ENCODE results near the gene DCC. TPM values are rescaled to one million over a fixed set of nuclear protein-coding genes. Genes with fewer than 3 reads are reported as not detected.

The DCC gene
- total RNA-seq, 1 experiment from 2014 or later = 1.0 TPM

GRCh38 chr18:52700116-52700515, 360.1 kb downstream of the DCC start:
- DNase-seq (ENCODE audit: low spot score) = no peak

GRCh38 chr18:52700816-52701215, 360.8 kb downstream of the DCC start:
- DNase-seq (ENCODE audit: low spot score) = no peak

DNA sequence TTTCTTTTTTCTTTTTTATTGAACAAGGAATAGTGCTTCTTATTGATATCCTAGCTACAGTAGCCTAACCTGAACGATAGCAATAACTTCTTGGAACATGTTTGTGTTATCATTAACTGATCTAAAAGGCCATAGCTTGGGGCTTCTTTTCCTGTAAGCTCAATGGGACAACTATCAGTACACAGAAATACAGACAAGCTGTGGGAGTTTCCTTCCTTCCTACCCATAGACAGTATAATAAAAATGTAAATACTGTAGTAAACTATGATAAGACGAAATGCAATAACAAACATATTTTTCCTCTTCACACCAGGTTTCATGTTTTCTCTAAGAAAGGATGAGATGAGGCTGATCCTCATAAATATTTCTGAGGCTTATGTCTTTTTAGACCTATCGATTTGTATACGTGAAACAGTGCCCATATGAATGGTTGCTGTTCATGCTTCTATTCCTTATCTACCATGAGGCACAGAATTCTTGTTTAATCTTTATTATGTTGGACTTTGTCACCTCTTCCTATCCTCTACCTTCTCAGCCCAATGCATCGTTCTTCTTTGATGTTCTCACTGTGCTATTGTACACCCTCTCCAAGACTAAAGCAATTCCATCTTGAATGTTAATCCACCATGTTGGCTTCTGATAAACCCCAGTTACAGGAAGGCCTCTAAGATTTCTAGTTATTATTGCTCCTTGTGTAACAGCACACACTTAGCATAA, 361.4 kb downstream of the DCC start:
- no peak for DNase-seq (ENCODE audit: low spot score)

DNA sequence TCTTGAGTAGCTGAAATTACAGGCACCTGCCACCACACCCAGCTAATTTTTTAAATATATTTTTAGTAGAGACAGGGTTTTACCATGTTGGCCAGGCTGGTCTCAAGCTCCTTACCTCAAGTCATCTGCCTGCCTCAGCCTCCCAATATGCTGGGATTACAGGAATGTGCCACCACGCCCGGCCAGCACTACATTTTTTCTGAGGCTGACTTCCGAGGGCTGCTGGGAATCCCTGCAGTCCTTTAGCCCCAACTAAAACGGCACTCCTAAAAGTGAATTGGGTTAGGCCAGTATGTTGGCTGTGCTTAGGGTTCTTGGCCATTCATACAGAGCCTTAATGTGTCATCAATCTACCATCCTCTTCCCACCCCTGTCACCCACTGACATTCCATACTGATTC, 375.4 kb downstream of the DCC start:
- no peak for DNase-seq (ENCODE audit: low spot score)

DNA sequence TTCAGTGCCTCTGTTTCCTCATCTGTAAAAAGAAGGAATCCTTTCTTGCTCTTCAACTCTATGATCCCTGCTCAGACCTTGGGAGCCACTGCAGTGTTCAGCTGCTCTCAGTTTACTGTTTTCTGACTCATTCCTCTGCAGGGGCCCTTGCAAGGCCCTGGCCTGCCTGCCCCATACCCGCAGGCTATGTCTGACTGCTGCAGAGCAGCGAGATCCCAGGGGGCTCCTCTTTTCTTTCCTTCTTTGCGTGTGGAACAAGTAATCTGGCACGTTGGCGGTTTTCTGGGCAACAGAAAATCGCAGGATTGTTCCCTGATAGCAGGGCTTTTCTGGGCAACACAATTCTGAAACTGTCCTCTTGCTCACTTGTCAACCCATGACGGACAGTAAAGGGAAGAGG, 376.0 kb downstream of the DCC start:
- no peak for DNase-seq (ENCODE audit: low spot score)

DNA sequence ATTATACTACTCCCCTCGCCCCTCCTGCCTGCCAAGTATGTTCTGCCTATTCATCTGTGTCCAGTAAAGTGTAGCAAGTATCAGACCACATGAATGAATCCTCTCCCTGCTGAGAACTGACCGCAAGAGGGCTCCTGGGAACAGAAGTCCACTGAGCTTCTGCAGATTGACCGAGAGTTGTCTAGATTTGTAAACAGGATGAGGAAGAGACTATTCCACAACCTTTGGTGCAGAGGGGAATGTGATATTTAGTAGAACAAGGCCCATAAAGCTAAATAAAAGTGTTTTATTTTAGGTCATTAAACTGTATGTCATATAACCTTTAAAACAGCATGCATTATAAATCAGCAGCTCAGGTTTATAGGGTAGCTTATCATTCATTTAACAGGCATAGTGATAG, 377.0 kb downstream of the DCC start:
- DNase-seq (ENCODE audit: low spot score) = peak; percentile 56

DNA sequence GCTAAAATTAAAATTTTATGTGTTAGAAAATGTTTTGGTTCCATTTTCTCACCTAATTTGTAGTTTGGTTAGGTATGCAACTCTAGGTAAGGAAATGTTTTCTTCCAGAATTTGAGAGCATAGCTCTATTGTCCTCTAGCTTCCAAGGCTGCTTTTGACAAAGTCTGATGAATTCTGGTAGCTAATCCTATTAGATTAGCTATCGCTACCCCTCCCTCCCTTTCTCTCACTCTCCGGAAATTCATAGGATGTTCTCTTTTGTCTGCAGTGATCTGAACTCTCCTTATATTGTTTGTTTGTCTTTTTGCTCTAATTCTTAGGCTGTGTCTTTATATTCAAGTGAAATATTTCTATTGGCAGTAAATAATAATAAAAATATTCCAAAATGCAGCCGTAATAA, 382.9 kb downstream of the DCC start:
- DNase-seq (ENCODE audit: low spot score) = no peak

- peak; percentile 8 for DNase-seq (ENCODE audit: low spot score)
Observed at GRCh38 chr18:52723550-52723970, 383.6 kb downstream of the DCC start.

GRCh38 chr18:52730972-52731619, 391.1 kb downstream of the DCC start:
- DNase-seq (ENCODE audit: low spot score) = no peak

DNA sequence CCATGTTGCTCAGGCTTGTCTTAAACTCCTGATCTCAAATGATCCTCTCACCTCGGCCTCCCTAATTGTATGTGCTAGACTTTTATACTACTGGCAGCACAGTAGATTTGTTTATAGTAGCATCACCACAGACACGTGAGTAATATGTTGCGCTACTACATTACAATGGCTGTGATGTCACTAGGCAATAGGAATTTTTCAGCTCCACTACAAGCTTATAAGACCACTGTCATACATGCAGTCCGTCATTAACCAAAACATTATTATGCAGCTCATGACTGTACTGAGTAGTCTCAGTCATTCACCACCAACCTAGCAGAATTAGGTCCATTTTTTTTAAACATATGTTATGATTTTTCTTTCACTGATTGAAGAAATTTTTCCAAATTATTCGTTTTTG, 398.9 kb downstream of the DCC start:
- DNase-seq (ENCODE audit: low spot score) = peak; percentile 8

DNA sequence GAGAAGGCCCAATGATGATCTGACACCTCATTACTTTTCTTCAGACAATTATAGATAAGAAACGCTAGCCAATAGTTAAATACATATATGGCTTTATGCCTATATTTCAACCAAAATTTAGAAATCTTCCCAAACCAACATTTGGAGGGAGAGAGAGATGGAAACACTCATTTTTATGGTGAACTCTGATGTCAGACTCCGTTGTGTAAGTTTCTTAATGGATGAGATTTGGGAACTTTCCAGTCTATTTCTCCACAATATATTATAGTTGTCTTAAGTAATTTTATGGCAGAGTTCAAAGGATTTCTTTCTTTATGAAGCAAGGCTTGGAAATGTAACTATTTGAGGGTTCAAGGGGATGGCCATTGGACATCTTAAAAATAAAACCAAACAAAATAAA, 407.0 kb downstream of the DCC start:
- DNase-seq (ENCODE audit: low spot score) = no peak

- no peak for DNase-seq (ENCODE audit: low spot score)
Observed at GRCh38 chr18:52747869-52748268, 407.9 kb downstream of the DCC start.

DNA sequence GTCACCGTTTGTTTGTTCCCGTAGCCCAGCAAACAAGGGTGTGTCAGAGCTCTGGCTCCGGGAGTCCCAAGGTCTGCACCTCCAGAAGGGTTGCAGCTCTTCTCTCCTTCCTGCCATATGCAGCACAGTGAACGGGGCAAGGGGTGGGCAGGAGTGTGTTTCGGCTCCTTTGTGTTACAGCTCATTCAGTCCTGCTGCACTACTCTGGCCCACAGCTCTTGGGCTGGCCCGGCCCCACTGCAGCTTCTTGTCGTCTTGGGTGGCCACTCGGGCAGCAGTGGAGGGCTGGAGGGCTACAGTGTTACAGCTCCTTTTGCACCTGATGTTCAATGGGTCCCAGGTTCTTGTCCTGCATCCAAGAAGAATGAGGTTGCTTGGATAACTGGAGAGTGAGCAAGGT, 408.3 kb downstream of the DCC start:
- no peak for DNase-seq (ENCODE audit: low spot score)

- no peak for DNase-seq (ENCODE audit: low spot score)
Observed at GRCh38 chr18:52749542-52749941, 409.5 kb downstream of the DCC start.

DNA sequence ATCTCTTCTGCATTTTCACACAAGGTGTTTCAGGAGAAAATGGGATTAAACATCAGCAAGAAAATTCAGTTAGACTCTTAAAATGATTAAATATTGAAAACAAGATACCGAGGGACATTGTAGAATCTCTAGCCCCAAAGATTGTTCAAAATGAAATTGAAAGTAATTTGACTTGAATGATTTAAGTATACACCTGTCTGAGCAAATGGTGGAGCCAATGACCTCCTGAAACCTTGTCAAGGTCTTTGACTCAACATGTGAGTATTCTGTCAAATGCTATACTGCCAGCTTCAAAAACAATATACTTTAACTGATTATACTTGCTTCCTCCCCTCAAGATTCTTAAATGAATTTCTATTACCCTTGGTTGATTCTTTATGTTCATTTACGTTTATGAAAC, 411.0 kb downstream of the DCC start:
- DNase-seq (ENCODE audit: low spot score) = no peak

DNA sequence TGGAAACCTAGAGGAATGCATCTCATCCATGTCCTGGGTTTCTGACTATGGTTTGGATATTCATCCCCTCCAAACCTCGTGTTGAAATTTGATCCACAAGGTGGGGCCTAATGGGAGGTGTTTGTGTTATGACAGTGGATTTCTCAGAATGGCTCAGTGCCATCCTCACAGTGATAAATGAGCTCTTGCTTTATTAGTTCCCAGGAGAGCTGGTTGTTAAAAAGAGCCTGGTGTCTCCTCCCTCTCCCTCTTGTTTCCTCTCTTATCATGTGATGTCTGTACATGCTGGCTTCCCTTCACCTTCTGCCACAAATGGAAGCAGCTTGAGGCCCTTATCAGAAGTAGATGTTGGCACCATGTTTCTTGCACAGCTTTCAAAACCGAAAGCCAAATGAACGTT, 424.3 kb downstream of the DCC start:
- no peak for DNase-seq (ENCODE audit: low spot score)

DNA sequence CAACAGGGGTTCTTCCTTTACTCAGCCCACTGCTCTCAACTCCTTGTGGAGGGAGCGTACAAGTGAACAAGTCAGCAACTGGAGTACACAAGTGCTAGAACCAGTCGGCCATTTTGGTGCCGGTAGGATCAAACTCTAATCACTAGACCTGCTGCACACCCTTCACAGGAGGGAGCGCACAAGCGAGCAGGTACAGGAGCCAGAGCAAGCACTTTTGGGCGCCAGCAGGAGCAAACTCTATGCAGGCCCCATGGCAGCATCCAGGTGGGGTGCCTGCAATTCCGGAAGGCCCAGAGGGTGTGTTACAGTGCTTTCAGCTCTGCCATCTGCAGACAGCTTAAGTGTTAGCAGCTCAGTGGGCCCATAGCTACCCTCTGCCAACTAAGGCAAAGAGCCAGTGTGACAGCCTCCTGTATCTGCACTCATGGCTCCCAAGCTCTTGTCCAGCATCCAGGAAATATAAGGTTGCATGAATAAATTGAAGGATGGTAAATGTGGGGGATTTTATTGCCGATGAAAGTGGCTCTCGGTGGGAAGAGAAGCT, 426.1 kb downstream of the DCC start:
- DNase-seq (ENCODE audit: low spot score) = no peak

DNA sequence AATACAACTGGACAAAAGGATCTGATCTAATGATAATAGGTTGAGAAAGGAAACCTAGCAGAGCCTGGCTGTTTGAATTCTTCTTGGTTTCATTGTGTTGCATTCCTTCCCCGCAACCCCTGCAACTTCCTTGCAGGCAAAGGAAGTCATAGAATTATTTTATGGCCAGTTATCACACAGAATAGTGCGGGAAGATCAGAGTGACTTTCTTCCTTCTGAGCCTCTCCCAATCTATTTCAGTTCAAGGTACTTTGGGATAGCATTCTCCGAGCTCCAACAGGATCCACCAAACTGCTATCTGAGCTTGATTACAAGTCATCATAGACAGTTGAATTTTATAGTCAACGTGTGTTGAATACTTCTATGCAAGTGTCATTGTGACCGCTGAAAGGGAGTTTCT, 441.1 kb downstream of the DCC start:
- no peak for DNase-seq (ENCODE audit: low spot score)

GRCh38 chr18:52791321-52791720, 451.3 kb downstream of the DCC start:
- DNase-seq (ENCODE audit: low spot score) = no peak

GRCh38 chr18:52812834-52813233, 472.8 kb downstream of the DCC start:
- DNase-seq (ENCODE audit: low spot score) = no peak

DNA sequence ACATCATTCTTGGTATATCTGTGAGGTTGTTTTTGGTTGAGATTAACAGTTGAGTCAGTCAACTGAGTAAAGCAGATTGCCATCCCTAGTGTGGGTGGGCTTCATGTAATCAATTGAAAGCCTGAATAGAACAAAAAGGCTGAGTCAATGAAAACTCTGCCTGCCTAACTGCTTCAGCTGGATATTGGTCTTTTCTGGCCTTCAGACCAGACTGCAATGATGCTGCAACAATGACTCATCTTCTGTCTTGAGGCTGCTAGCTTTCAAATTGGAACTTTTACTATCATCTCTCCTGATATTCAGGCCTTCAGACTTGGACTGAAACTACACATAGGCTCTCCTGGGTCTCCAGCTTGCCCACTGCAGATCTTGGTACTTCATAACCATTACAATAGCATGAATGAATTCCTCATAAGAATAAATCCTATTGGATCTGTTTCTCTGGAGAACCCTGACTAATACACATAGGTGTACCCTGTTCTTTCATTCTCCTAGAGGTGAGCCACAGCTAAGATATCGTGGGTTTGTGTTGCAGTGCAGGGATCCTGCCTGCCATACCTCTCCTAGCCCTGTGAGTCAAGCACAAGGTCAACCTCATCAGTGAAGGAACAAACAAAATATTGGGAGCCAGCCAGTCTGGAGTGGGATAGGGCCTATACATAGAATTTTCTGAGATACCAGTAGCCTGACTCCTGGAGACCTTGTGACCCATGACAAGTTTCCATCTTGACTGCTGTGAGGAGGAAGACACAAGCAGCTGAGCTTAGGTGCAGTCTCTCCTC, 473.8 kb downstream of the DCC start:
- no peak for DNase-seq (ENCODE audit: low spot score)

DNA sequence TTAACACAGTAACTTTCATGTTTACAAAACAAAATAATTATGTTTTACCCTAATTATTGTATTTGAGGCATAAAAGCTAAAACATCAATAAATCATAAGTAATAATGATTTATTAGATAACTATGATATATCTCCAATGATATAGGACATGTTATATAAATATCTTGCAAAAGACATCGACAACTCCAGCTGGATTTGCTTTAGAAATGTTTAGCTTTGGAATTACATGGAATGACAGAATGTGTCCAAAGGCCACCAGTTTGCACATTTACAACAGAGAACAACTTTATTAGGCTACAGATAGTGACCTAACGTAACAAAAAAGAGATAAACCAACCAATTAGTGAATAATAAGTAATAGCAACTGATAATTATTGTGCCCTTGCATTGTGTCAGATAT, 475.7 kb downstream of the DCC start:
- no peak for DNase-seq (ENCODE audit: low spot score)

DNA sequence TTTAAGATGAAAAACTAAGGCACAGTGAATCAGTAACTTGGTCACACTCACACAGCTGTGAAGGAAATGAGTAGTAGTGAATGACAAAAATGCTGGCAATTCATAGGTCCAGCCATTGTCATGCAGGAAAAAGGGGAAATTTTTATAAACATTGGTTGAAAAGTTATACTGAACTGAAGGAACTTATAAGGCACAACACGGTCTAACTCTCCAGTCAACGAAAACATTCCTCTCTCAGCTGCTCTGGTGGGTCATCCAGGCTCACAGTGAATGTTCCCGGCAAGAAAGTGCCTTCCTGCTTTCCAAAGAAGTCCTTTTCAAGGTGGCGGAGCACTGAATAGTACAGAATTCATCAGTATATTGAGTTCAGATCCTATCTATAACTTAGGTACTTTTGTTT, 476.1 kb downstream of the DCC start:
- no peak for DNase-seq (ENCODE audit: low spot score)

All from H4 (cell line).